Stimulated activated CD4-positive, alpha-beta T cell treated with anti-CD3 and anti-CD28 coated beads, Interleukin-4, amount 100 ng/mL, for 48 hours (primary cell): ENCODE results near the gene CD300LG.
"Not testable (repeated sequence)": the region's sequence is repeated elsewhere in the genome, so short reads cannot be mapped to it uniquely, and the experiment has no call there.

Source experiments
- DNase-seq, 2 donors: peaks; one replicate each; pipeline ENCODE4 v3.0.0-alpha.2; 2020; ENCODE audit warnings: low read depth in 2 of 2

The CD300LG gene

GRCh38 chr17:43846963-43847371 is at the start of gene CD300LG:
Gene CD300LG, plus strand, starts transcription at chr17:43847176. Its CDS starts 41 bp downstream, at chr17:43847217.
- no peak for DNase-seq

DNA sequence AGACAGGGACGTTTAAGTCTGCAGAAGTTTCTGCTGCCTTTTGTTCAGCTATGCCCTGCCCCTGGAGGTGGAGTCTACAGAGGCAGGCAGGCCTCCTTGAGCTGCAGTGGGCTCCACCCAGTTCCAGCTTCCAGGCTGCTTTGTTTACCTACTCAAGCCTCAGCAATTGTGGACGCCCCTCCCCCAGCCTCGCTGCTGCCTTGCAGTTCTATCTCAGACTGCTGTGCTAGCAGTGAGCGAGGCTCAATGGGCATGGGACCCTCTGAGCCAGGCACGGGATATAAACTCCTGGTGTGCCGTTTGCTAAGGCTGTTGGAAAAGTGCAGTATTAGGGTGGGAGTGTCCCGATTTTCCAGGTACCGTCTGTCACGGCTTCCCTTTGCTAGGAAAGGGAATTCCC is 49.0 kb upstream of the CD300LG start:
- DNase-seq = not testable (repeated sequence)

GRCh38 chr17:43799047-43799446 is 47.9 kb upstream of the CD300LG start:
- DNase-seq = no peak

DNA sequence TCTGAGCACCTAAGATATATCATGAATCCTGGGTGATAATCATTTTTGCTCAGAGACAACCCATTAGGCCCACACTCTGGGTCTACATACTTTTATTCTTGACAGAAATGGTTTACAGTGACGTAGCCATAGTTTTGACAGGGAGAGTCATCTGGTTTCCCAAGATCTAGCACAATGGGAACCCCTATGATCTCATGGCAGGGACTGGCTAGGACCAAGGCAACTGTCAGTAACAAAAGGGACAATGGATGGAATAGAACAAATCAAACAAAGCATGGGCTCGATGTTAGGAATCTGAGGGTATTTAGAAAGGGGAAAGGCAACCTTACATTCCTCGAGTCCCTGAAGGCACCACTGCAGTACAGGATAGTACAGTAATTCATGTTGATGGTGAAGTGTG is 46.2 kb upstream of the CD300LG start:
- DNase-seq = no peak

- no peak for DNase-seq
Observed at GRCh38 chr17:43801844-43802243, 45.1 kb upstream of the CD300LG start.

GRCh38 chr17:43803758-43804157 is 43.2 kb upstream of the CD300LG start:
- no peak for DNase-seq

DNA sequence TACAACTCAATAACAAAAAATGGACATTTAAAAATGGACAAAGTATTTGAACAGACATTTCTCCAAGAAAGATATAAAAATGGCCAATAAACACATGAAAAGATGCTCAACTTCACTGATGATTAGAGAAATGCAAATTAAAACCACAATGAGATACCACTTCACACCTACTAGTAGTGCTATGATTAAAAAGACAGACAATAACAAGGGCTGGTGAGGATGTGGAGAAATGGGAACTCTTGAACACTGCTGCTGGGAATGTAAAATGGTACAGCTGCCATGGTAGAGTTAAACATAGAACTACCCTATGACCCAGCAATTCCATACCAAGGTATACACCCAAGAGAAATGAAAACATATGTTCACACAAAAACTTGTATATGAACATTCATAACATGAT is 41.9 kb upstream of the CD300LG start:
- DNase-seq = no peak

- DNase-seq = no peak
Observed at GRCh38 chr17:43808076-43808475, 38.9 kb upstream of the CD300LG start.

DNA sequence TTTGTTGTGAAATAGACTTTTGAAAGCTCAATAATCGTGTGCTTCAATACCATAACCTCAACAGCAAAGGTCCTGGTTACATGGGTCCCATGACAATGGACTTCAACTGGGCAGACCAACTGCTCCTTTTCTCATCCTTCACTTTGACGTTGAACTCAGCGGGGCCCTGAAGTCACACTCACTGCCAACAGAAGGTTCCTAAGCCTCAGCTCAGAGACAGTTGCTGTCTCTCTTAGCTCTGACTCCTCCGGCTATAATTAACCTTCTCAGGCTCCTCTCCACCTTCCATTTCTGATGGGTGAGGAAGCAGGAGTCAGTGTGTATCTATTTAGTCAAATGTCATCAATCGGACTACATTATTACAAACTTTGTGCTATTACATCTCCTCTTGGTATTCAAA is 37.9 kb upstream of the CD300LG start:
- DNase-seq = no peak

DNA sequence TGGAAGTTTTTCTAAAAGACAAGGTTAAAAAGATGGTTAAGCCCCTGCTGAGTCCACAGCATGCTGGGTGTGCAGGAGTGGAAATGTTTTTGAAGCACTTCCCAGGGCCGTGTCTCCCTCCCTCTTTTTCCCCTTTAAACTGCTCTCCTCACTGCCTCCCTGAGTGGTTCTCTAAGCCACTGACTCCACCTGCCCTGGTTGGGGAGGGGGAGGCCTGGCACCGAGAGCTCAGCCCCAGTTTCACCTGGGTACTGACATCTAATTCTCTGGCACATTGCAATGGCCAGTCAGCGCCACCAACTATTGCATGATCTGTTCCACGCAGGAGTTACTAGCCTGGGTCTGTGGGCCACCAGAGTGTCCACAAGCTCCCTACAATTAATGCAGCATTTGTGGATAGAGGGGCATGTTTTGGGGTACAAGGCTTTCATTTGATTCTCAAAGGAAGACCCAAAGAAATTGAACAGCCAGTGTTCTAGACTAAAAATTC is 36.7 kb upstream of the CD300LG start:
- DNase-seq = no peak

GRCh38 chr17:43810823-43811222 is 36.2 kb upstream of the CD300LG start:
- DNase-seq = no peak

GRCh38 chr17:43812396-43813265 is 34.3 kb upstream of the CD300LG start:
- no peak for DNase-seq

- no peak for DNase-seq
Observed at GRCh38 chr17:43813386-43813785, 33.6 kb upstream of the CD300LG start.

- no peak for DNase-seq
Observed at GRCh38 chr17:43814026-43814425, 33.0 kb upstream of the CD300LG start.

- no peak for DNase-seq
Observed at GRCh38 chr17:43814714-43815113, 32.3 kb upstream of the CD300LG start.

DNA sequence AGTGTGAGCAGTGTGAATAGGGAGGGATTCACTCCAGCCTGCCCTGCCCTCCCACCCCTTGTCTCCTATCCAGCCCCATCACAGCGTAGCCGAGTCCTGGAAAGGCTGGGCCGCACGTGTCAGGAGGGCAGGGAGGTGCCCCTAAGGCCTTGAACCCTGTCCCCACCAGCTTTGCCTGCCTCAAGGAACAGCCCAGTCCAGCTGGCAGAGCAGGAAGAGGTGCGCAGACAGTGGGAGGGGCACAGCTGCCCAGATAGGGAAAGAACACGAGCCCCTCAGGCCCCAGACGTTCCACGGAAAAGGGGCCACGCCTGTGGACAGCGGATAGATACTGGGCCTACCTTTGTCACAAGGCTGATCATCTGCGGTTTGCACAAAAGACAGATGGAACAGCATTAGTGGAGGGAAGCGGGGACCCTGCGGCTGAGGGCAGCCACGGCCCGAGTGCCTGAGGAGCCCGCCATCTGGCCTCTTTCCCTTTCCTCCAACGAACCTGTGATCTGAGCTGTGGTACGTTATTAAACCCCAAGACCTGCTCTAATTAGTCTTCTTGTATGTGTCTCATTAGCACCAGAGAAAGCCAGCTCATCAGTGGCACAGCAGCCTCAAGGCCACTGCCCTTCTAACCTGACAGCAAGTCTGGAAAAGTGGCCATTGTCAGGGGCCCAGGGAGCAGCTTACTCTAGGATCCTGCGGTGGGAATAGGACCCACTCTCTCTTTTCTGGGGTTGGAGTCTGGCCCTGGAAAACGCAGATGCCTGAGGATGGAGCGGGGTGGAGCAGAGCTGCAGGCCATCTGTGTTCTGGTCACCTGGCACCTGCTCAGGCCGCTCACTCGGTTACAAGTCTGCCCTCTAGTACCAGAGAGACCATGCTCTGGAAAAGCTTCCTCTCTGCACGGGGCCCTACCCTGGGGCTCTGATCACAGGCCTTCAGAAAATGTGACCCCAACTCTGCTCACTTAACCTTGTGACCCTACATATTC is 30.3 kb upstream of the CD300LG start:
- no peak for DNase-seq

DNA sequence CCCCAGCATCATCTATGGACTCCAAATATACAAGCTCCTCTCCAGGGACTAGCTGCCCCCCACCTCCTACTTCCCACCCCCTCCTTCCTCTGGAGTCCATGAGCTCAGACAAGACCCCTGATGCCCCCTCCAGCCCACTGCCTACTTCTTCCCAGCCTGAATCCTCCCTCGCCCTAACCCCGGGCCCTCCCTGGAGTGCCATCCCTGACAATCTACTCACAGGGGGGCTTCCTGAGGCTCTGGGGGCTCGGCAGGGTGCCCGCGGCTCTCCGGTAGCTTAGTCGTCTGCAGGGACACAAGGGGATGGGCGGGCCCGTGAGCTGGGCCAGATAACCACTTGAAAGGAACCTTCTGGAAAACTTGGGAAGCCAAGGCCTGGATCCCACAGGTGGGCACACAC is 29.1 kb upstream of the CD300LG start:
- no peak for DNase-seq

DNA sequence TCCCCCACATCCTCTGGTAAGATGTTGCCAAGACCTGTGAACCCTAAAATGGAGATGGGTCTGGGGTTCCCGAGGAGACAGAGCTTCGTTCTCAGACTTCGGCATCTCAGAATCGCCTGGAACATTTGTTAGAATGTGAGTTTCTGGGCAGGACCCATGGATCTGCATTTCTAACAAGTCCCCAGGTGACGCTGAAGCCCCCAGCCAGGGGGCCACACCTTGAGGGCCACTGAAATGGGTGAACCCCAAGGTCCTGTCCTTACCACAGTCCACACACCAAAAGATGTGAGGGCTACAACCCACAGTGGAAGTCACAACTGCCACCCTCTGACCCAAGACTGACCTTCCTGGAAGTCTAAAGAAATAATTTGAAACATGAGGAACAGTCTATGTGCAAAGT is 28.0 kb upstream of the CD300LG start:
- no peak for DNase-seq

GRCh38 chr17:43820759-43821158 is 26.2 kb upstream of the CD300LG start:
- no peak for DNase-seq

- no peak for DNase-seq
Observed at GRCh38 chr17:43822570-43823190, 24.3 kb upstream of the CD300LG start.

DNA sequence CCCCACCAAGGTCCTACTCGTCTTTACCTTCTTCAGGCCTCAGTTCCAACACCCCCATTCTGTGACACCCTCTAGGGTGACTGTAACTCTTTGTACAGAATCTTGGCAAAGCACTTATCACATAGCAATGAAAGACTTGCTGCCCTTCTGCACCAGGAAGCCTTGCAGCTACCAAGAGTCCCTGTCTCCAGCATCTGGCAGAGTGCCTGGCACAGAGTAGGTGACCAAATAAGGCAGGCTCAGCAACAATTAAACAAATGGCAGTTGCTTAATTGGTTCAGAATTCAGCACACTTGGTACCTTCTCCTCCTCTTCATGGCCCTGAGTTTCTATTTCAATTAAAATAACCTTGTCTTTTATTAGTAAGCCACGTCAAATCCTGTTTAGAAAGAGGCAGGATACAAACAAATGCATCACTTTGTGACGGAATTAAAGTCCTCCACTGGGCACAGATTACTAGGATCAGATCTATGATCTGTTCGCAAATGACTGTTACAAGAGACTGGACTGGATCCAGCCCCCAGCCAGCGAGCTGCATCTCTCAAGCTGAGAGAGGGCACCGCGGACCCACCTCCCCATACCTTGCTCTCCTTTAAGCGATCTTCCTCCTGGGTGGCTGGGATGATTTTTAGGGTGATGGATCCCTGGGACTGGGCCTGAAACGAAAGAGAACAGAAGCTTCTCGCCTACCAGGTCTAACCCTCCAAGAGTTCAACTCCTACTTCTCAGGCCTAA is 23.5 kb upstream of the CD300LG start:
- DNase-seq = no peak
